Effector CD4-positive, alpha-beta T cell (primary cell): ENCODE measurements around the gene B4GALNT3.
"Not testable (repeated sequence)": the region's sequence is repeated elsewhere in the genome, so short reads cannot be mapped to it uniquely, and the experiment has no call there.

ENCODE experiments used
- DNase-seq: peaks from one replicate; pipeline ENCODE4 v3.0.0-alpha.2; 2020
- total RNA-seq: gene quantifications from one replicate; lab custom pipeline; 2026; lab: John Stamatoyannopoulos, UW

Gene B4GALNT3
- total RNA-seq: 1.1 reads per million

- peak; percentile 25 for DNase-seq
Observed at GRCh38 chr12:459430-460258, at the start of gene B4GALNT3. Gene B4GALNT3, plus strand, starts transcription at chr12:459939. Its CDS starts 438 bp downstream, at chr12:460377.

- no peak for DNase-seq
Observed at GRCh38 chr12:414859-415258, 44.9 kb upstream of the B4GALNT3 start.

DNA sequence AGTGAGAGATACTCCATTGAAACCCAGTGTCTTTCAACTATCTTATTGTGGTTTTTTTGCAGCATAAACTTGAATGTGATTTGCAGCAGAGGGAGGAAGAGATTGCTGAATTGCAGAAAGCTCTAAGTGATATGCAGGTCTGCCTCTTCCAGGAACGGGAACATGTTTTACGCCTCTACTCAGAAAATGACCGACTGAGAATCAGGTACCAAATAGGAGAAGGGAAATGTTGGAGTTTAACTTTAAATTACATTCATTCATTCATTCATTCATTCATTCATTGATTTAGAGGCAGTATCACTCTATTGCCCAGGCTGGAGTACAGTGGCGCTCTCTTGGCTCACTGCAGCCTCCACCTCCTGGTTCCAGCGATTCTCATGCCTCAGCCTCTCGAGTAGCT, 41.3 kb upstream of the B4GALNT3 start:
- DNase-seq: no peak

DNA sequence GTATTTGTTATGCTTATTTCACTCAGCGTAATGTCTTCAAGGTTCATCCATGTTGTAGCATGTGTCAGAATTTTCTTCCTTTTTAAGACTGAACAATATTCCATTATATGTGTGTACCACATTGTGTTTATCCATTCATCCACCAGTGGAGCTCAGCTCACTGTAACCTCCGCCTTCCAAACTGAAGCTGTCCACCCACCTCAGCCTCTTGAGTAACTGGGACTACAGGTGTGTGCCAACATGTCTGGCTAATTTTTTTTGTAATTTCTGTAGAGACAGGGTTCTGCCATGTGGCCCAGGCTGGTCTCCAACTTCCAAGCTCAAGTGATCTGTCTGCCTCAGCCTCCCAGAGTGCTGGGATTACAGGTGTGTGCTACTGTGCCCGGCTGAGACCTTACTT, 37.2 kb upstream of the B4GALNT3 start:
- DNase-seq: no peak

GRCh38 chr12:435737-436136, 24.0 kb upstream of the B4GALNT3 start:
- not testable (repeated sequence) for DNase-seq

GRCh38 chr12:442235-442884, 17.4 kb upstream of the B4GALNT3 start:
- DNase-seq: peak; percentile 32

- DNase-seq: no peak
Observed at GRCh38 chr12:447141-447540, 12.6 kb upstream of the B4GALNT3 start.

- no peak for DNase-seq
Observed at GRCh38 chr12:449203-449602, 10.5 kb upstream of the B4GALNT3 start.

GRCh38 chr12:450438-450837, 9.3 kb upstream of the B4GALNT3 start:
- no peak for DNase-seq

- DNase-seq: peak; percentile 38
Observed at GRCh38 chr12:452667-453210, 7.0 kb upstream of the B4GALNT3 start.

DNA sequence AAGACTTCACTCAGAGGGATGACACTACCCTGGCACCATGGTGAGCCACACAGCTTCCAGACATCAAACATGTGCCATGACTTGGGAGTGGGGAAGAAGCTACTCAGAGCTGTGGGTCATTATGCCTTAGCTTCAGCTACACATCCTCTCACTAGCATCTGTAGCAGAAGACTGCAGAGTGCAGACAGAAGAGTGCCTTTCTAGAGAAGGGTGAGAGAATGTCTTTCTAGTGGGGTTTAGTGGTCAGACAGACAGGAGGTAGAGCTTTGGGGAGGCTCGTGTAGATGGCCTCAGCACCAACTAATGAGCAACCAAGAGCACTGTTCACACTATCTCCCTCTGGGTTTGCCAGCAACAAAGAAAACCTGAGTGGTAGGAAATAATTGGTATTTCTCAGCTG, 4.9 kb upstream of the B4GALNT3 start:
- no peak for DNase-seq

GRCh38 chr12:455821-456220, 3.9 kb upstream of the B4GALNT3 start:
- DNase-seq: no peak

GRCh38 chr12:457676-458075, 2.1 kb upstream of the B4GALNT3 start:
- no peak for DNase-seq

DNA sequence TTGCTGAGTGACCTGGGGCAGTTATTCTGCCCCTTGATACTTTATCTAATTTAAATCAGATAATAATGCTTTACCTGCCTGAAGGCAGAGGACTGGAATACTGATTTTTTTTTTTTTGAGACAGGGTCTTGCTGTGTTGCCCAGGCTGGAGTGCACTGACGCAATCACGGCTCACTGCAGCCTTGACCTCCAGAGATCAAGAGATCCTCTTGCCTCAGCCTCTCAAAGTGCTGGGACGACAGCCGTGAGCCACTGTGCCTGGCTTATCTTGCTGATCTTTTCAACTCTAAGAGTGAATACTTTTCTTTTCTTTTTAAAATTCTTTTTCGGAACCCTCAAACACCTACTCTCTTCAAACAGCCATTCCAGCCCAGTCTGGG, 699 bp upstream of the B4GALNT3 start:
- no peak for DNase-seq

DNA sequence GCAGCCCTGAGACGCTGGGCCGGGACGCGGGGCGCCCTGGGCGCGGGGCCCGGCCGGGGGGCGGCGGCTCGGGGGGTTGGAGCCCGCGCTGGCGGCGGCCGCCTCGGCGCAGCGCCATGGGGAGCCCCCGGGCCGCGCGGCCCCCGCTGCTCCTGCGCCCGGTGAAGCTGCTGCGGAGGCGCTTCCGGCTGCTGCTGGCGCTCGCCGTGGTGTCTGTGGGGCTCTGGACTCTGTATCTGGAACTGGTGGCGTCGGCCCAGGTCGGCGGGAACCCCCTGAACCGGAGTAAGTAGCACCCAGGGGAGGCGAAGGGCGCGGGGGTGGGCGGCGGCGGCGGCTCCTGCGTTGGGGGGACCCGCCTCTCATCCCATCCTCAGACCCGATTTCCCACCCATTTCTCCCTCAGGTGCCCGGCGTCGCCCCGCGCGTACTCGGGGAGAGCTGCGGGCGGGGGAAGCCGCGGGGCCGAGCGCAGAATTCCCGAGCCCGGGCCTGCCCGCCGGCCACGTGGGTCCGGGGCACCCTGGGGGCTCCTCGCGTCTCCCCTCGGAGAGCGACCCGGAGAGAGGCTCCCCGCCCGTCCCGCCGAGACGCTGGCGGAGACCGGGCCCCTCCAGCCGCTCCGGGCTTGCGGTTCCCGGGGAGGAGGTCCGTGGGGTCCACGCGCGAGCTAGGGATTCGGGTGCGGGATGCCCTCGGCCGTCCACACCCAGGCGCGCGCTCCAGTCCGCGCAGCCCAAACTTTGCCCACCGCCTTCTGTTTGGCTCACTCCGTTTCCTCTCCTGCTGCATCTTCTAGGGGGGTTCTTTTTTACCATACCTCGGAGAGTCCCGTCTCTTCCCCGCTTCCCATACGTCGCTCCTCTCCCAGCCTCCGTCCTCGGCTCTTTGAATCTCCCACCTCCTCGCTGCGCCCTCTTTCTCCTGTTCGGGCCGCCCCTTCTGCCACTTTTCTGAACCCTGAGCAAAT, 807 bp downstream of the B4GALNT3 start:
- peak; percentile 25 for DNase-seq

DNA sequence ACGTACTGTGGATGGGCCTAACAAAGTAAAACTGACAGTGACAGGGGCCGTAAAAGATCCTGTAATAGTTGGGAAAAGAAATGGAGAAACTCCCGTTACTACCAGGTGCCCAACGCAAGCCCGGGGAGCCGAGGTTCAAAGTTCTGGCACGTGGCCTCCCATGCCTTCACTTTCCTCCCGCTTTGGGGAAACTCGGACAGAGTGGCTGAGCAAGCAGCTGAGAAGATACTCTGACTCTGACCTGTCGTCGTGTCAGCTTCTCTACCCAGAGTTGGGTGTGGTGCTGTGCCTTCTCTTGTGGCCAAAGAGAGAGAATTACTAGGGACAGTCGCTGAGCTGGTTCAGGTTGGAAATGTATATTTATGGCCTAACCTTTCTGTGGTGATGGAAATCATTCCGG, 1.7 kb downstream of the B4GALNT3 start:
- DNase-seq: no peak

DNA sequence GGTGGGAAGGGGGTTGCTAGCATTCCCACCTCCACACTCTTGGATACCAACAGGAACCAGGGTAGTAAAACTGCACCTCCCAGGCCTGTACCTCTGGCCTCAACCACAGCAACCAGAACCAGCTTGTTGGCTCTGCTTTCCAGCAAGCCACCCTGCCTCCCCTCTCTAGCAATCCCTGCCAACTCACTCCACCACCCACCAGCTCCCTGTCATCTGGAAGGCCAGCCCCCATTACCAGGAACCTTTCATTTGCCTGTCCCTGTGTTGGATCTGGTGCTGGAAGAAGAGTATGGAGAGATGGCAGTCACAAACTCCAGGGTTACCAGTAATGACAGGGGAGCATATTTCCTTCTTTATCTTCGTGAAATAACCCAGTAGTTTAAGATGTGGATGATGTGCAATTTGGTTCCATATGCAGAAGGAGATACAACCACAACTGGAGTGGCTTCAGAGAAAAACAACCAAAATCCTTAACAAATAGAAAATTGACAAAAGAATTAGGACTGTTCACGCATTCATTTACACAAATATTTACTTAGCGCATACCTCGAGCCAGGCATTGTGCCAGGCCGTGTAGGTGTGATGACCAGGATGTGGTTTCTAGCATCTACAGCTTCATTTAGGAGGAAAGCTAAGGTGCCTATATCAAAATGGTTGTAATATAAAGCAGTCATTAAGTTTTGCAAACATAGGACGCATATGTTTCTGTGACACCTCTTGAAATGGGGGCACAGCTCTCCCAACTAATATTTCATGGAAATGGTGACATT, 3.4 kb downstream of the B4GALNT3 start:
- no peak for DNase-seq

GRCh38 chr12:464484-465267, 4.9 kb downstream of the B4GALNT3 start:
- DNase-seq: no peak

DNA sequence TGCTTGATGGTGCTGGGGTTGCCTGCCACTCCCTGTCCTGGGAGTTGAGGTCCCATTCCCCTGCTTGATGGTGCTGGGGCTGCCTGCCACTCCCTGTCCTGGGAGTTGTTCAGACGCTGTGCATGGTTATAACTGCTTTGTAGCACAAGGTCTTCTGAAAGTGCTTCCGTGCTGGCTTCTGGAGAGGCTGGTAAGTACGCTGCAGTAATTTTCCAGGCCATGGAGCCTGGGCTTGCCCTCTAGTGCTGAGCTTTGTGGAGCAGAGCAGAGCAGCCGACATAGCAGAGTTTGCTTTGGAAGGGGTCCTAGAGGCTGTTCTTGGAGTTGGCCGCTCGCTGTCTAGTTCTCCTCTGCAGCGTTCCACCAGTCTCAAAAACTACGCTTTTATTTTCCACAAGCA, 6.3 kb downstream of the B4GALNT3 start:
- no peak for DNase-seq

- DNase-seq: no peak
Observed at GRCh38 chr12:466762-467161, 7.0 kb downstream of the B4GALNT3 start.

DNA sequence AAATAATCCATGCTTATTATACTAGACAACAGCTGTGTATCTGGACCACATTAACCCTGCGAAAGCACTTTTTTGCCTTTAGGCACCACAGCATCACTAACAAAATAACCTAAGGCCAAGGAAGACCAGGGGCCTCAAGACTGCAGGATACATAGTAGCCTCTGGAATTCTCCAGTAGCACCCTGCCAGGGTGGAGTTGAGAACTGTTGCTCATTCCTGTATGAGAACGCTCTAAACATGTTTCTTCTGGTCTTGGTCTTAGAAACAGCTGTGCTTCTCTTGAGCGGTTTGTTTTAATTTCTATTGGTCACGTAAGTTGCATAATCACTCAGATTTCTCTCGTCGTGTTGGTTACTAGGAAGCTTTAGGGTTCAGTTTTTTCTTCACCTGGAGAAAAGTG, 7.9 kb downstream of the B4GALNT3 start:
- DNase-seq: no peak
